HG02970 (cell line): ENCODE measurements around the gene TMIGD1.
"Not testable (repeated sequence)": the region's sequence is repeated elsewhere in the genome, so short reads cannot be mapped to it uniquely, and the experiment has no call there.

Source experiments
- ATAC-seq: cut with Tn5 transposase; IDR thresholded peaks from one replicate; pipeline ENCODE4 v1.9.1; 2021; ENCODE audit warnings: mild to moderate bottlenecking, moderate library complexity, moderate number of reproducible peaks; ENCODE audit not compliant: unreplicated experiment, low FRiP score

The TMIGD1 gene

GRCh38 chr17:30360086-30360808 is 26.4 kb upstream of the TMIGD1 start:
- no peak for ATAC-seq

- no peak for ATAC-seq
Measured at GRCh38 chr17:30358055-30358760, 24.4 kb upstream of the TMIGD1 start.

- no peak for ATAC-seq
Measured at GRCh38 chr17:30357476-30357875, 23.6 kb upstream of the TMIGD1 start.

- ATAC-seq = no peak
Measured at GRCh38 chr17:30354701-30355100, 20.8 kb upstream of the TMIGD1 start.

GRCh38 chr17:30352240-30352814 is 18.5 kb upstream of the TMIGD1 start:
- ATAC-seq = no peak

GRCh38 chr17:30351735-30352134 is 17.9 kb upstream of the TMIGD1 start:
- no peak for ATAC-seq

- not testable (repeated sequence) for ATAC-seq
Measured at GRCh38 chr17:30351263-30351662, 17.4 kb upstream of the TMIGD1 start.

- ATAC-seq = no peak
Measured at GRCh38 chr17:30349252-30349651, 15.4 kb upstream of the TMIGD1 start.

- no peak for ATAC-seq
Measured at GRCh38 chr17:30347488-30347887, 13.6 kb upstream of the TMIGD1 start.

- no peak for ATAC-seq
Measured at GRCh38 chr17:30346221-30346795, 12.5 kb upstream of the TMIGD1 start.

- ATAC-seq = no peak
Measured at GRCh38 chr17:30345527-30346075, 11.7 kb upstream of the TMIGD1 start.

GRCh38 chr17:30345089-30345433 is 11.2 kb upstream of the TMIGD1 start:
- ATAC-seq = no peak

GRCh38 chr17:30344283-30345088 is 10.6 kb upstream of the TMIGD1 start:
- no peak for ATAC-seq

- no peak for ATAC-seq
Measured at GRCh38 chr17:30343796-30344195, 9.9 kb upstream of the TMIGD1 start.

GRCh38 chr17:30343244-30343643 is 9.4 kb upstream of the TMIGD1 start:
- not testable (repeated sequence) for ATAC-seq

GRCh38 chr17:30341703-30342249 is 7.9 kb upstream of the TMIGD1 start:
- ATAC-seq = no peak

- no peak for ATAC-seq
Measured at GRCh38 chr17:30340801-30341356, 7.0 kb upstream of the TMIGD1 start.

GRCh38 chr17:30339086-30339485 is 5.2 kb upstream of the TMIGD1 start:
- no peak for ATAC-seq

- ATAC-seq = no peak
Measured at GRCh38 chr17:30337393-30337999, 3.6 kb upstream of the TMIGD1 start.
